Measurements from ENCODE around the gene UGT8. TPM values are rescaled to one million over a fixed set of nuclear protein-coding genes. Genes with fewer than 3 reads are reported as not detected.
"Not testable (repeated sequence)": the region's sequence is repeated elsewhere in the genome, so short reads cannot be mapped to it uniquely, and the experiment has no call there.

UGT8 gene
- total and polyA plus RNA-seq, 4 donors, result 0.78 to 1.1 (median 0.88) TPM; not detected in 1

DNA sequence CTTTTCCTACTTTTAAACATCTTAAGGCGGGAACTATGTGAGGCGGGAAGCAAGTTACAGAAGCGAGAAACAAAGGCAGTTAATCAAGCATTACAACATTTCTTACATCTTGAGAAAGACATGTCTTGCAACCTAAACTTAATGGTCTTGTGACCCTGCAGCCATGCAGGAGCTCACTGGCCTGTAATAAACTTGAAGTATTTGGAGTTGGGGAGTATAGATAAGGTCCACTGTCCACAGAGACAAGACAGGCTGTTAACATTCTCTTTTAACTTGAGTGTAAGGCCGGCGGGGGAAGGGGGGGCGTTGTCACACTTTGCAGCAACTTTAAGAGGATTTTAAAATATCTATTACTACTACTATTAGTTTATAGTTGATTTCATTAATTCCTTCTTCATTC, 10.3 kb upstream of the UGT8 start:
- Histone ChIP-seq H3K36me3 (ENCODE audit: control insufficient read depth in 1 of 2, insufficient read depth in 2 of 2, low read length in 1 of 2) (no peaks in the 10 kb centered on the region), H3K4me1 (ENCODE audit: control insufficient read depth in 1 of 2, insufficient read depth in 2 of 2, low read length in 2 of 2) (no peaks in the 10 kb centered on the region), H3K9me3 (ENCODE audit: control insufficient read depth, low read length) (no peaks in the 10 kb centered on the region), H3K27ac (ENCODE audit: low read depth in 1 of 2, low read length in 2 of 2) (no peak overlapping the region), H3K27me3 (ENCODE audit: control insufficient read depth in 1 of 2, insufficient read depth in 2 of 2, low read length in 1 of 2) (no peaks in the 10 kb centered on the region), H3K4me3 (ENCODE audit: low read length in 2 of 2) (no peak overlapping the region)
- intact Hi-C loops (cut with DNase I), result no loop called here
- no peak for ATAC-seq (ENCODE audit: low FRiP score)
- DNase-seq, result no peak
- WGBS, 2 donors, result 67 to 71% methylated on average over 6 of the region's 6 CpGs

DNA sequence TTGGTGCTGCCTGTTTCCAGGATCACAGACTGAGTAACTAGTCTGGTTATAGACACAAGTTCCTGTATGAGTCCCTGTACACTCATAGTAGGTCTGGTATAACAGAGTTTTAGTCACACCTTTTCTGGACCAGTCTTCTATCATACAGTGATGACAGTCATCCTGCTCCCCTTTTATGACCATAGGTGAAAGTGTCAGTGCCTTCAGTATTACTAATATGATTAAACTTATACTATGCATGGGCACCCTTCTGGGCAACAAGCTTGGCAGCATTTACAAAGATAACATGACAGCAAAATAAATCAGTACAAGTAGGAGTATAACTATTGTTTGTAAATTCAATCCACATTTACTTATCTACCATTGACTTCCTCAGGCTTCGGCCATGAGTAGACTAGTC, 8.2 kb upstream of the UGT8 start:
- DNase-seq; ATAC-seq (ENCODE audit: low FRiP score); intact Hi-C loops (cut with DNase I); H3K4me3 ChIP-seq (ENCODE audit: low read length in 2 of 2); H3K9me3 ChIP-seq (ENCODE audit: control insufficient read depth, low read length); H3K4me1 ChIP-seq (ENCODE audit: control insufficient read depth in 1 of 2, insufficient read depth in 2 of 2, low read length in 2 of 2); H3K36me3 ChIP-seq (ENCODE audit: control insufficient read depth in 1 of 2, insufficient read depth in 2 of 2, low read length in 1 of 2); H3K27ac ChIP-seq (ENCODE audit: low read depth in 1 of 2, low read length in 2 of 2); H3K27me3 ChIP-seq (ENCODE audit: control insufficient read depth in 1 of 2, insufficient read depth in 2 of 2, low read length in 1 of 2): not testable (repeated sequence)
- WGBS, 2 donors, result 79 to 94% methylated on average over 1 of the region's 1 CpG

DNA sequence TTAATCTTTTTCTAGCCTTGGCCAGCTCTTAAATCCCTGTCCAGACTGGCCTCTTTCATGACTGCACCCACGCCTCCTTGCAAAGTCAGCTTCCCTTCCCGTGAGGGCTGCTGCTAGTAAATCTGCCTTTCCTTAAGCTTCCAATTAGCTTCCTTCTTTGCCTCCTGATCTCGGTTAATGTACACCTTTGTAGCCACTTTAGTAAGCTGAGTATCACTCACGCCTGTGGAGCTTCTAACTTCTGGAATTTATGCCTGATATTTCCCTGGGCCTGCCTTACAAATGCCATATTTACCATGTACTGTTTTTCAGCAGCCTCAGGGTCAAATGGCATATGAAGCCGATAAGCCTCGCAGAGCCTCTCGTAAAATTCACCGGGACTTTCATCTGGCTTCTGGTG, 5.1 kb upstream of the UGT8 start:
- intact Hi-C loops (cut with DNase I), result no loop called here
- 82 to 84% methylated on average over 8 of the region's 8 CpGs for WGBS, 2 donors
- H3K4me3 ChIP-seq (ENCODE audit: low read length in 2 of 2), result no peak overlapping the region

DNA sequence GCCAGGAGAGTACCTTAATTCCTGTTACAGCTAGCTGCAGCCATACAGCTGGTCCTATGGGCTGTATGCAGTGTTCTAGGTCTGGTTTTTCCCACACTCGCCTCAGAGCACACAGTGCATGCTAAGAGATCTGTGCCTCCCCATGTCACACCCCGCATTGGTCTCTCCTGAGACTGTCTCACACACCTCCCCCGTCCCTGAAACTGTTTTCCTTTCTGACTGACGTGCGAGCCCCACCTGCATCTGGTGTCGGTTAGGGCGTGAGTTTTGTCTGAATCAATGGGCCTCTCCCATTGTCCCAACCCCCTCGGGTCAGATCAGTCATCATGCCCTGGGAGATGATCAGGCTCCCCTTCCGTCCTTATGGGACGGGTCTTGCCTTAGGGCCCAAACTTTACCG, 3.4 kb upstream of the UGT8 start:
- WGBS, 2 donors, result 82 to 91% methylated on average over 11 of the region's 11 CpGs
- ATAC-seq (ENCODE audit: low FRiP score), result no peak
- no peaks in the 10 kb centered on the region for H3K27me3 ChIP-seq (ENCODE audit: control insufficient read depth in 1 of 2, insufficient read depth in 2 of 2, low read length in 1 of 2)
- H3K36me3 ChIP-seq (ENCODE audit: control insufficient read depth in 1 of 2, insufficient read depth in 2 of 2, low read length in 1 of 2), result no peaks in the 10 kb centered on the region
- intact Hi-C loops (cut with DNase I), result no loop called here
- H3K4me3 ChIP-seq (ENCODE audit: low read length in 2 of 2), result no peak overlapping the region
- no peak for DNase-seq
- no peaks in the 10 kb centered on the region for H3K9me3 ChIP-seq (ENCODE audit: control insufficient read depth, low read length)
- H3K27ac ChIP-seq (ENCODE audit: low read depth in 1 of 2, low read length in 2 of 2), result no peak overlapping the region
- no peaks in the 10 kb centered on the region for H3K4me1 ChIP-seq (ENCODE audit: control insufficient read depth in 1 of 2, insufficient read depth in 2 of 2, low read length in 2 of 2)

More for the DNA sequence above, 5.1 kb upstream of the UGT8 start:
- no peaks in the 10 kb centered on the region for H3K4me1 ChIP-seq (ENCODE audit: control insufficient read depth in 1 of 2, insufficient read depth in 2 of 2, low read length in 2 of 2)
- ATAC-seq (ENCODE audit: low FRiP score) (no peak), DNase-seq (no peak)
- H3K9me3 ChIP-seq (ENCODE audit: control insufficient read depth, low read length), result no peaks in the 10 kb centered on the region
- no peak overlapping the region for H3K27ac ChIP-seq (ENCODE audit: low read depth in 1 of 2, low read length in 2 of 2)
- no peaks in the 10 kb centered on the region for H3K27me3 ChIP-seq (ENCODE audit: control insufficient read depth in 1 of 2, insufficient read depth in 2 of 2, low read length in 1 of 2)
- no peaks in the 10 kb centered on the region for H3K36me3 ChIP-seq (ENCODE audit: control insufficient read depth in 1 of 2, insufficient read depth in 2 of 2, low read length in 1 of 2)

DNA sequence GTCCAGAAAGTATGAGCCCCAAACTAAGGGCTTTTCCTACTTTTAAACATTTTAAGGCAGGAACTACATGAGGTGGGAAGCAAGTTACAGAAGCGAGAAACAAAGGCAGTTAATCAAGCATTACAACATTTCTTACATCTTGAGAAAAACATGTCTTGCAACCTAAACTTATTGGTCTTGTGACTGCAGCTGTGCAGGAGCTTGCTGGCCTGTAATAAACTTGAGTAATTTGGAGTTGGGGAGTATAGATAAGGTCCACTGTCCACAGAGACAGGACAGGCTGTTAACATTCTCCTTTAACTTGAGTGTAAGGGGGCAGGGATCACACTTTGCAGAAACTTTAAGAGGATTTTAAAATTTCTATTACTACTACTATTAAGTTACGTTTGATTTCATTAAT, 2.7 kb upstream of the UGT8 start:
- WGBS, 2 donors, result 85 to 90% methylated on average over 2 of the region's 2 CpGs
- no peak for ATAC-seq (ENCODE audit: low FRiP score)
- no peak for DNase-seq
- Histone ChIP-seq H3K27me3 (ENCODE audit: control insufficient read depth in 1 of 2, insufficient read depth in 2 of 2, low read length in 1 of 2) (no peaks in the 10 kb centered on the region), H3K4me3 (ENCODE audit: low read length in 2 of 2) (no peak overlapping the region), H3K9me3 (ENCODE audit: control insufficient read depth, low read length) (no peaks in the 10 kb centered on the region), H3K36me3 (ENCODE audit: control insufficient read depth in 1 of 2, insufficient read depth in 2 of 2, low read length in 1 of 2) (no peaks in the 10 kb centered on the region), H3K27ac (ENCODE audit: low read depth in 1 of 2, low read length in 2 of 2) (no peak overlapping the region), H3K4me1 (ENCODE audit: control insufficient read depth in 1 of 2, insufficient read depth in 2 of 2, low read length in 2 of 2) (no peaks in the 10 kb centered on the region)
- intact Hi-C loops (cut with DNase I), result no loop called here

DNA sequence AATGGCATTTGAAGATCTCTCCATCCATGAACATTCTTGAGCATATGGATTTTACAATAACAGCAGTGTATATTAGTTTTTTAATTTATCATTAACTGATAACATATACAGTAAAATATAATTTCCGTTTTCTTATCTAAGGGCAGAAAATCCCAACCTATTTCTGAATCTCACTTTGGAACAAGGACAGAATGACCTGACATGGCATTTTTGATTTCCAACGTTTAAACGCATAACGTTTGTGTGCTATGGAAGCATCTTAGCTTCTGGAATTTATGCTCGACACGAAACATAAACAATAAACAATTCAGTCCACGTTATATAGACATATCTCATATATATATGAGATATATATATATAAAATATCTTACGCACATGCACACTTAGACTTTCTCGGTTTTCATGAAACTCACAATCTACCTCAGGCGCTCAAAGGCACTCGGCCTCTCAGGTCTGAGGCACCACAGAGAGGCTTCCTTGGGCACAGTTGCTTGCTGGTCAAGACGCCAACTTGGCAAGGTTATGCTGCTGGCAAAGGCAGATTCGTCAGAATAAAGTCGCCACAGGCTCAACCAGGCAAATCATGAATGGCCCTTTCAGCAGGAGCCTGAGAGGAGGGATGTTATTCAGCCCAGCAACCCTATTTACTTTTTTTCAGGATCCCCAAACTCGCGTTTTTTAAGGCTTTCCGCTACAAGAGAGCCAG, 1.0 kb upstream of the UGT8 start:
- ATAC-seq (ENCODE audit: low FRiP score) (no peak), DNase-seq (no peak)
- no peaks in the 10 kb centered on the region for H3K4me1 ChIP-seq (ENCODE audit: control insufficient read depth in 1 of 2, insufficient read depth in 2 of 2, low read length in 2 of 2)
- 37 to 43% methylated on average over 17 of the region's 17 CpGs for WGBS, 2 donors
- no peaks in the 10 kb centered on the region for H3K27me3 ChIP-seq (ENCODE audit: control insufficient read depth in 1 of 2, insufficient read depth in 2 of 2, low read length in 1 of 2)
- no peaks in the 10 kb centered on the region for H3K9me3 ChIP-seq (ENCODE audit: control insufficient read depth, low read length)
- H3K4me3 ChIP-seq (ENCODE audit: low read length in 2 of 2), result no peak overlapping the region
- no peaks in the 10 kb centered on the region for H3K36me3 ChIP-seq (ENCODE audit: control insufficient read depth in 1 of 2, insufficient read depth in 2 of 2, low read length in 1 of 2)
- H3K27ac ChIP-seq (ENCODE audit: low read depth in 1 of 2, low read length in 2 of 2), result no peak overlapping the region
- intact Hi-C loops (cut with DNase I), result no loop called here

DNA sequence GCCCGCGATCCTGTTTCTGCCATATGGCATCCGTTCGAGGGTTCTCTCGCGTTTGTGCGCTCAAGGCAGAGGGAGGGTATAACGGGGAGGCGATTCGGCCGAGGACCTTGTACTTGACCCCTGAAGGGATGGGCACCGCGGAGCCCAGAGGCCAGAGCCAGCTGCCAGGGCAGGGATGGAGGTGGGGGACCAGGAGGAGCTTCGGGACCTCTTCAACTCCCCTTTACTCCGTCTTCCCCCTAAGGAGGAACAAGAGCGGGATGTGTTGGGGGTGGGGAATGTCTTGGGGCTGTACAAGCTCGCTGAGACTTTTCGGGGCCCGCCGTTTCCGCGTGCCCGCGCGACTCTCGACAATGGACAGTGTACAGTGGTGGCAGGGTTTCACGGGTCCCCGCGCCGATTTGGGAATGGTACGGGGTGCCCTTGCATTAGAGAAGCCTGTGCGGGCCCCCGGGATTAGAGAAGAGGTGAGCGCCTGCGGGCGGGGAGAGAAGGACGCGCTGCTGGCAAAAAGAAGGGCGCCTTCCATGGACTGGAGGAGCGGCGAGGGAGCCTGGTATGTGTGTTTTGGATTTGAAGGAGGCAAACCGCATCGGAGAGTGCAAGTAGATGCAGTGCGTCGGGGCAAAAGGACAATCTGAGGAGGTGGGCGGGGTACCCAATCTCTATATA, 760 bp downstream of the UGT8 start:
- WGBS, 2 donors, result 1% methylated on average over 46 of the region's 46 CpGs
- DNase-seq, result peak in 1 of 2 donors; percentile 76
- peak; percentile 49 for ATAC-seq (ENCODE audit: low FRiP score)

DNA sequence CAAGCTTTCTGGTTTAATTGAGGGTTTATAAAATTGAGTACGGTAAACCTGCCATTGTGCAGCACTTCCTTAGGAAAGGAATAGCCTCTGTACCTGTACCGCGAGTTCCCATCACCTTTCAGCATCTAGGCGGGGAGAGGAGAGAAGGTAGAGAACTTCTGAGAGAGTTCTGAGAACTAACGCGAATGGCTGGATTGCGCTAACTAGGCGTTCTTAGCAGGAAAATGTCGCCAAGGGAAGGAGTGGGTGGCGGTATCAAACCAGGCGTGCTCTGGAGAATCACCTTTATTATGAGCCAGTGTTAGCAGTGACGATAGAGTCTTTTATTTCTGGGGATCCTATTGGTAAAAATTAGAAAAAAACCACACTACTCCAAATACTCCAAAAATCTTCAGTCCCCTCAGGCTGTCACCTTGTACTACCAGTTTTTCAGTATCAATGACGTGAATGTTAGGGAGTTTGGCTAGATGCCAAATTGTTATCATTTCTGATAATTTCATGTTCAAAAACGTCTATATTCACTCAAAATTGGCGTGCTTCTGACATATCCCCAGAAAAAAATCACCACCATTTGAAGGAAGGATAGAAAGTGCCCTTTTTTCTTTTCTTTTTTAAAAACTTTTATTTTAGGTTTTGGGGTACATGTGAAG, 1.4 kb downstream of the UGT8 start:
- Histone ChIP-seq H3K27ac (ENCODE audit: low read depth in 1 of 2, low read length in 2 of 2) (no peak overlapping the region), H3K4me3 (ENCODE audit: low read length in 2 of 2) (no peak overlapping the region), H3K4me1 (ENCODE audit: control insufficient read depth in 1 of 2, insufficient read depth in 2 of 2, low read length in 2 of 2) (no peaks in the 10 kb centered on the region), H3K27me3 (ENCODE audit: control insufficient read depth in 1 of 2, insufficient read depth in 2 of 2, low read length in 1 of 2) (no peaks in the 10 kb centered on the region), H3K36me3 (ENCODE audit: control insufficient read depth in 1 of 2, insufficient read depth in 2 of 2, low read length in 1 of 2) (no peaks in the 10 kb centered on the region), H3K9me3 (ENCODE audit: control insufficient read depth, low read length) (no peaks in the 10 kb centered on the region)
- intact Hi-C loops (cut with DNase I), result no loop called here
- no peak for DNase-seq
- 20 to 23% methylated on average over 15 of the region's 15 CpGs for WGBS, 2 donors
- ATAC-seq (ENCODE audit: low FRiP score), result no peak

More for the DNA sequence above, 760 bp downstream of the UGT8 start:
- Histone ChIP-seq H3K36me3 (ENCODE audit: control insufficient read depth in 1 of 2, insufficient read depth in 2 of 2, low read length in 1 of 2) (no peaks in the 10 kb centered on the region), H3K27ac (ENCODE audit: low read depth in 1 of 2, low read length in 2 of 2) (no peak overlapping the region), H3K4me1 (ENCODE audit: control insufficient read depth in 1 of 2, insufficient read depth in 2 of 2, low read length in 2 of 2) (no peaks in the 10 kb centered on the region), H3K4me3 (ENCODE audit: low read length in 2 of 2) (peak overlapping the region; percentile 37 to 43), H3K9me3 (ENCODE audit: control insufficient read depth, low read length) (no peaks in the 10 kb centered on the region), H3K27me3 (ENCODE audit: control insufficient read depth in 1 of 2, insufficient read depth in 2 of 2, low read length in 1 of 2) (no peaks in the 10 kb centered on the region)
- intact Hi-C loops (cut with DNase I), result no loop called here

DNA sequence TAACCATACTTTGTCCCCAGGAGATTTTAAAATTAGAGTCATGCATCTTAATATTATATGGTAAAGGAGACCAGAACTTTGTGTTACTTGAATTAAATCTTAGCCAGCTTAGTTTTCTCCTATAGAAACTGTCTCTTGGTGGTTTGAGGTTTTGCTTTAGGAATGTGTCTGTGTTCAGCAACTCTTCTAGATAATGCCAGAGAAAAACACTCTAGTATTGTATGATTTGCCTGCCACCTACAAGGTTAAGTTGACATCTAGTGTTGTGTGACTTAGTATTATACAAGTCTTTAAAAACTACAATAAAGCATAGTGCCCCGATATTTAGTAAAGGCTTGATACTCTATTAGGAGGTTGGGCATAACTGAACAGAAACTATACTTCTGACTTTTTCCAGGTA, 2.1 kb downstream of the UGT8 start:
- ATAC-seq (ENCODE audit: low FRiP score) (no peak), DNase-seq (no peak)
- no peaks in the 10 kb centered on the region for H3K36me3 ChIP-seq (ENCODE audit: control insufficient read depth in 1 of 2, insufficient read depth in 2 of 2, low read length in 1 of 2)
- no peaks in the 10 kb centered on the region for H3K4me1 ChIP-seq (ENCODE audit: control insufficient read depth in 1 of 2, insufficient read depth in 2 of 2, low read length in 2 of 2)
- no peaks in the 10 kb centered on the region for H3K27me3 ChIP-seq (ENCODE audit: control insufficient read depth in 1 of 2, insufficient read depth in 2 of 2, low read length in 1 of 2)
- WGBS, 2 donors, result 88 to 94% methylated on average over 1 of the region's 1 CpG
- no peak overlapping the region for H3K4me3 ChIP-seq (ENCODE audit: low read length in 2 of 2)
- no peak overlapping the region for H3K27ac ChIP-seq (ENCODE audit: low read depth in 1 of 2, low read length in 2 of 2)
- H3K9me3 ChIP-seq (ENCODE audit: control insufficient read depth, low read length), result no peaks in the 10 kb centered on the region
- intact Hi-C loops (cut with DNase I), result no loop called here
